HG02840 (cell line): Measurements from ENCODE around the gene TKFC.

Source experiments
- ATAC-seq: cut with Tn5 transposase; IDR thresholded peaks from one replicate; pipeline ENCODE4 v1.9.1; 2021; ENCODE audit warnings: mild to moderate bottlenecking, moderate library complexity, moderate number of reproducible peaks; ENCODE audit not compliant: unreplicated experiment, low FRiP score

Gene TKFC

GRCh38 chr11:61332797-61333549 is at the start of gene TKFC, which contains the start of gene DDB1:
TSS of gene TKFC (plus strand) at chr11:61333228. CDS start at chr11:61334729, 1,501 bp downstream.
TSS of gene DDB1 (minus strand) at chr11:61333105. CDS start at chr11:61332968, 137 bp downstream.
- peak; percentile 78 for ATAC-seq

DNA sequence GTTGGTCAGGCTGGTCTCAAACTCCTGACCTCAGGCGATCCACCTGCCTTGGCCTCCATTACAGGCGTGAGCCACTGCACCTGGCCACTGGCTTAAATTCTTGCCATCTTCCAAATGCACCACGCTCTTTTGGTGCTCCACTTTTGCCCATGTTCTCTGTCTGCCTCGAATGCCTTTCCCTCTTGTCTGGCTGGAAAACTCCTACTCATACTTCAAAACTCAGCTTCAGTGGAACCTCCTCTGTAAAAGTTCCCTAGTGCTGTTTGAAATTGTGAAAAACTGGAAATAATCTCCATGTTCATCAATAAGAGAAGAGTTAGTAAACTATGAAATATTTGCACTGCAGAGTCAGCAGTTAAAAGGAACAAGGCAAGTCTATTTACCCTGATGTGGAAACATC is 49.4 kb upstream of the TKFC start:
- ATAC-seq: no peak

- ATAC-seq: no peak
Measured at GRCh38 chr11:61287338-61287977, 45.6 kb upstream of the TKFC start.

DNA sequence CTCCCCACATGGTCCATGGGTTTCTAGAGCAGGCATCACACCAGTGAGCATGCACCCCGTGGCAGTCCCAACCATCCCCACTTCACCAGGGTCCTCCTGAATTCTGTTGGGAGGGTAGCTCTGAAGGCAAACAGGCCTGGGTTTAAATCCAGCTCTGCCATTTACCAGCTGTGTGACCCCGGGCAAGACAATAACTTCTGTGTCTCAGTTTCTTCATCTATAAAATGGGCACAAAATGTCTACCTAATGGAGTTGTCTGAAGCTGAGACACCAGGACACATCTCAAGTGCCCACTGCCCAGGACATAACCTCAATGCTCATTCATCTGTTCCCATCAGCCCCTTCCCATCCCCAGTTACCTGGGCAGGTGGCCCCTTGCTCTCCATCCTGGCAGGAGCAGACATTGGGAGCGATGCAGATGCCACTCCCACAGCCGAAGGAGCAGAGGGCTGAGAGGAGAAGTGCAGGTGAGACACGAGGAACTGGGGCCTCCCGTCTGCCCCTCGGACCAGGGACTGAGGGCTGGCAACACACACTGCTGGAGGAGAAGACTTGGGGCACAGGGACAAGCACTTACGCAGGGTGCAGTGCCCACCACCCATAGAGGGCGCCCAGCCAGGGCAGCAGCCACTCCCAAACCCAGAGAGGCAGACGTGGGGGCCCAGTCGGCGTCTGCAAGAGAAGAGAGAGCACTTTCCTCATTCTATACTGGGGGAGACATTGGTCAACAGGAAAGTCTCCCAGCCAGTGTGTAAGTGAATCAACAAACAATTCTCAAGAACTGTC is 41.9 kb upstream of the TKFC start:
- ATAC-seq: no peak

- no peak for ATAC-seq
Measured at GRCh38 chr11:61292356-61292755, 40.7 kb upstream of the TKFC start.

DNA sequence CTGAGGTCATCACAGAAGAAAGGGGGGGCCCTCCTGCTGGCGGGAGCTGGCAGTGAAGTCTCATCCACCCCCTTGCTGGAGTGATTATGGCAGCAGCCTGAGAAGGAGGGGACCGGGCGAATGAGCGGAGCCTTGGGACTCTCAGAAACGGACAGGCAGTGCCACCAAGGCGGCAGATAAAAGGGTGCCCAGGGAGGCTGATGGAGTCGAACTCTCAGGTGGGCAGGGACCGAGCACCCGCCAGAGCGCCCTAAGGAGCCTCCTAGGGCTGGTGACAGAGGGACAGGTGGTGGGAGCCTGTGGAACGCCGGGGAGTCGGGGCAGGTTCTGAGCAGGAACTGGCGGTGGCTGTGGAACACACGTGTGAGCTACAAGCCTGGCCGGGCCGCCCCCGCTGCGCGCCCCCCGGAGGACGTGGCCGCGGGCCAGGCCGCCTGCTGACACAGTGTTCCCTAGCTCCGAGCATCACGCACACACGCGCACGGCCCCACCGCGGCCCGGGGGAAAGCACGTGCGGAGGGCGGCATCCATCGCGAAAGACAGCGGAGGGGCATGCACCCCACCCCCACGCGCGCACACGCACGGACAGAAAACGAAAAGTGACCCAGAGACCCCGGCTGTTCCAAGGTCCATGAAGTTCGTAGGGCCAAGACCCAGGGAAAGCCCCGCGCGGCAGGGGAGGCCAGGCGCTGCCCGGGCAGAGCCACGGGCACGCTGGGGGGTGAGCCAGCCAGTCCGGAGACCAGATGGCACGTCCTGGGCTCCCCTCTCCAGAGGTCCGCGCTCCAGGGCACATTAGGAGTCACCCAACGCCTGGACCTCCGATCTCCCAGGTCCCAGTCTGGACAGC is 38.9 kb upstream of the TKFC start:
- peak; percentile 24 for ATAC-seq

DNA sequence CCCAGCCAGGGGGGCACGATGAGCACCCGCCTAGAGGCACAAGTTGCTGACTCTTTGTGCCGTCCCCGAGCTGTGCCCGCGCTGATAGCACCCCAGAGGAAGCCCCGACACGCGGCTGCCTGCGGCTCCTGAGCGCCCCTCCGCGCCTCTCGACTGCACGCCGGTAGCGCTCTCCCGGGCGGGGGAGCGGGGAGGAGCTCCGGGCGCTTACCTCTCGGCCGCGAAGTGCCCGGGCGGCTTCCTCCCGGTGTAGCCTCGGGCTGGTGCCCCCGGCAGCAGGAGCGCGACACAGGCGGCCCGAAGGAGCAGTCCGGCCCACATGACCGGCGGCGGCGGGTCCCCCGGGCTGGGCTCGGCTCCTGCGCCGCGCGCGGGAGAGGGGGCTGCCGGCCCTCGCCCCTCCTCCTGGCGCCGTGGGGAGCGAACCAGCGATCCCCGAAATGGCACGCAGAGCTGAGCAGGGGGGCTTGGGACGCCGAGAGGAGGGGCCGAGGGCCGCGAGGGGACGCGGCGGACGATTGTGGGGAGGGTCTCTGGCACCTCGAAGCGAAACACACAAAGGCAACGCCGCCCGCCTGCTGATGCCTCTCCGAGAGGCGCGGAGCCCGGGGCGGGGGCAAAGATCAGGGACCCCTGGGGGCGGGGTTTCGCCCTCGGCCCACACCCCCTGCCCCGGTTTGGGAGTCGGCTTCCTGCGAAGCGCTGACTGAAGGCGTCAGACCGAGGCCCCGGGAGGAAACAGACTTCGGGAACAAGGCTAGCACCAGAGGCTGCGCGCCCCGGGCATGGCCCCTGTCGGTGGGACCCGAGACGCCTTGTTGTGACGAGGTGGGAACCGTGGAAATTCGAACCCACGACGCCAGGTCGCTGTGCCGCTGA is 38.1 kb upstream of the TKFC start, which contains the start of gene VWCE:
Gene VWCE (minus strand): TSS at position 600 of the 879 bp plus-strand sequence. CDS start 279 bp downstream, at position 321.
- peak; percentile 49 for ATAC-seq

GRCh38 chr11:61295596-61295926 is 37.5 kb upstream of the TKFC start:
- no peak for ATAC-seq

GRCh38 chr11:61297341-61297740 is 35.7 kb upstream of the TKFC start:
- ATAC-seq: no peak

- ATAC-seq: no peak
Measured at GRCh38 chr11:61297746-61298145, 35.3 kb upstream of the TKFC start.

DNA sequence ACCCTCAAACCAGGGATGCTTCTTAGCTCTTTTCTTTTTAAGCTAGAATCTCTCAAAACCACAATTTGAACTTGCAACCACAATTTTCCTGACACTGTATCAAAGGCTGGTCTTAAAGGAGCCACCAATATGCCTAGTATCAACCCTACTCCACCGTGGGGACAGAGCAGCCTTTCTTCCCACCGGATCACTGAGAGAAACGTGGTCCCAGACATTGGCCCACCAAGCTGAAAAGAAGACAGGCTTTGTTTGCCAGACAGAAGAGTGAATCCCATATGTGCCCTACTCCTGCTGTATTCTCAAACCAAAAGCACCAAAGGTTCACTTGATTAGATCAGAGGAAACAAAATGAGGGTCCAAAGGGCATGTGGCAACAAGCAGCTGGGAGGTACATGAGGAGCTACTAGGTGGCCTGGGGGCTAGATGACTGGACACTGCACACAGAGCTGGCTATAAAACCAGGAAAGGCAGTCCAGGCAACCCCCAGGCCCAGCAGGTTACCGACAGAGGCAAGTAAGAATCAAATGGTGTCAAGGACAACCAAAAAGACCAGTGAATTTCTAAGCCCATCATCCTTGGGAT is 34.3 kb upstream of the TKFC start:
- no peak for ATAC-seq

DNA sequence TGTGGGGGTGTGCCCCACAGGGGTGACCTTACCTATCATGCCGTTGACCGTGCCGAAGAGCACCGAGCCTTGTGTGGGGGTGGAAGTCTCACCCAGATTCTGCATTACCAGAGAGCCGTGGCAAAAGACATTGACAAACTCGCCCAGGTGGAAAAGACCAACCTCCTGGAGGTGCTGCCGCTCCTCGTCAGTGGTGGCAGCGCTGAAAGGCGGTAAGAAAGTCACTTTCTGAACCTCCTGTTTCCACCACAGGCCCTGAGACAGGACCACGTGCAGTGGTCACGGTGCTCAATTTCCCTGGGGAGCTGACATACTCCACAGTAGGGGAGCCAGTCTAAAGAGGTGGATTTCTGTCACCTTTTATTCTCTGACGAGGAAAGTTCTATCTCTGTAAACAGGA is 30.5 kb upstream of the TKFC start:
- no peak for ATAC-seq

DNA sequence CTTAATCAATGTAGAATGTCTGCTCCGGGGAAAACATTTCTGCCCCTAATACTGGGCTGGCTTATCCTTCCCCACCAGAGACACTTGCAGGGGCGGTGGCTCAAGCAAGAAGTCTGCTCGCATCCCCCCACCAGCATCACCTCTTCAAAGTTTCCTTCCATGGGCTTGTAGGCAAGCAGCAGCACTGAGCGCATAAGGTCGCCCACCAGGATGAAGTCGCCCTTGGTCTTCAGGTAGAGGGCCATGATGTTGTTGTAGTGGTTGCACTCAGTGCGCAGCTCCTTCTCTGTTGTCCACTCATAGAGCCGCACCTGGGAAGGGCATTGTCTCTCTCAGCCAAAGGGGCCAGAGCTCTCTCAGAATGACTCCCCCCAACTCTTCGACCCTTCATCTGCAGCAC is 29.3 kb upstream of the TKFC start:
- ATAC-seq: no peak

GRCh38 chr11:61305417-61305816 is 27.6 kb upstream of the TKFC start:
- ATAC-seq: no peak

- no peak for ATAC-seq
Measured at GRCh38 chr11:61306221-61306620, 26.8 kb upstream of the TKFC start.

- no peak for ATAC-seq
Measured at GRCh38 chr11:61307354-61307753, 25.7 kb upstream of the TKFC start.

DNA sequence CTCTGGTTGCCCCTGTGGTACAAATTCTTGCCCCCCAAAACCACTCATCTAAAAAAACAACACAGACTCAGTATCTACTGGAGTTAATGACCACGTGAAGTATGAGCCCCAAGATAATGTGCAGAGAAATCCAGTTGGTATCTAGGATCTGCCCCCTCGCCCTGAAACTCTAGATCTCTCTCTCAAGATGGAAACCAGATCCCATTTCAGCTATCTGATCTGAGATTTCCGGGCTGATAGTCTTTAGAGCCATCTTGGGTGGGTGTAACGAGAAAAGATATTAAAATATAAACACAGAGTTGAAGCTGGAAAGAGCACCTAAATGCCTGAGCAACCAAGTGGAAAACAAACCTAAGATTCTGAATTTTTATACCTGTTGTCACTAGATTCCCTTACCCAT is 23.9 kb upstream of the TKFC start:
- ATAC-seq: no peak

DNA sequence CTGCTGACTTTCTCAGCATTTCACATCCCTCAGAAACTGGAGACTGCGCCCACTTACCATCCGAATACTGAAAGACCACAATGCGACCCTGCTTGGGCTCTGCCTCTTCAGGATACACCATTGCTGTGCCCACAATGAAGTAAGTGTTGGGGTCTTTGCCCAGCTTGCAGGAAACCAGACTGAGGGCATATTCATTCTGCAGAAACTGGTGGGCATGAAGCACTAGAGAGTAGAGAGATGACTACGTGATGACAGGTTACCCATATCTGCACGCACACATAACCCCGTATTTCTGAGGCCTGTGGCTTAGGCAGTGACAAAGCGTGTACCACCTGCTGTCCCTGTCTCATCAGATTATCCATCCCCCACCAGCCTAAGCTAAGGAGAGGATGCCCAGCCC is 23.3 kb upstream of the TKFC start:
- no peak for ATAC-seq

DNA sequence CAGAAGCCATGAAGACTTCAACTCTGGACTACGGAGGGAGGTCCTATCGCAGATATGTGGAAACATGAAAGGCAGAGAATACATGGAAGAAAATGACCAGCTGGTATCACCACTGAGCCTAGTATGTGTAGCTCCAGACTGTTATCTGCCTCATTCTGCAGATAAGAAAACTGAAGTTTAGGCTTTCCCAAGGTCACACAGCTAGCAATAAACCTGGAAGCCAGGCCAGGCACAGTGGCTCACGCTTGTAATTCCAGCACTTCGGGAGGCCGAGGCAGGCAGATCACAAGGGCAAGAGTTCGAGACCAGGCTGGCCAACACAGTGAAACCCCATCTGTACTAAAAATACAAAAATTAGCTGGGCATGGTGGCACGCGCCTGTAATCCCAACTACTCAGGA is 22.3 kb upstream of the TKFC start:
- no peak for ATAC-seq
